K562 (cell line): ENCODE data around the gene TENM4. TPM values are rescaled to one million over a fixed set of nuclear protein-coding genes. Genes with fewer than 3 reads are reported as not detected.

Experiments used
- ATAC-seq: fragments of 200-7000 bp; cut with Tn5 transposase; 3 replicates; pipeline ENCODE4 v1.9.1; 2020; ENCODE audit warnings: moderate library complexity
- BruUV-seq: library from RNA; stranded (reverse); fragments of 400-500 nt; replicated peaks from 2 replicates; lab custom pipeline; 2021; lab: Mats Ljungman, UMichigan
- CTCF ChIA-PET: fragments of 300-600 bp; formaldehyde crosslinking; extraction: SDS; loops from one replicate; lab custom pipeline; 2021; ENCODE audit warnings: low intra/inter-chr PET ratio; lab: Yijun Ruan, JAX
- POLR2A ChIA-PET: fragments of 300-600, 350-650 bp; sonication (Branson Sonifier 250); formaldehyde crosslinking; extraction: SDS; loops from one replicate; lab custom pipeline; 2021; ENCODE audit warnings: antibody characterized with exemption, inconsistent platforms; lab: Yijun Ruan, JAX
- DNase-seq, 4 experiments: peaks; one replicate each; pipeline versions ENCODE4 v3.0.0 to v3.0.0-alpha.2; 2011 to 2018; ENCODE audit warnings: low spot score in 3 of 4, mixed read lengths in 3 of 4; ENCODE audit errors: extremely low read depth in 1 of 4
- FAIRE-seq: peaks from 2 replicates; lab custom pipeline; 2011; peaks lifted over from hg19 to GRCh38; lab: Jason Lieb, UNC
- H2AFZ ChIP-seq: 2 replicates; pipeline ENCODE4 v1.6.0; 2011; ENCODE audit warnings: low read depth, low read length, control low read depth, inconsistent platforms
- H3K27ac ChIP-seq: fragments of 200-600 bp; 3 replicates; pipeline ENCODE4 v1.8.0; 2011; ENCODE audit warnings: low read depth, mild to moderate bottlenecking, control low read depth, inconsistent platforms, low read length, moderate library complexity, mixed read lengths; ENCODE audit errors: extremely low read depth
- H3K27me3 ChIP-seq, 2 experiments: fragments of 300-600 bp in 1 of 2; 2 replicates in 1 of 2; 3 replicates in 1 of 2; pipeline versions ENCODE4 v1.6.0 to v1.8.0; 2011; ENCODE audit warnings: inconsistent platforms in 2 of 2, low read length in 2 of 2, mild to moderate bottlenecking in 1 of 2, mixed read lengths in 1 of 2, moderate library complexity in 1 of 2; ENCODE audit not compliant: control insufficient read depth in 2 of 2, insufficient read depth in 2 of 2
- H3K36me3 ChIP-seq: fragments of 300-600 bp; 3 replicates; pipeline ENCODE4 v1.8.0; 2011; ENCODE audit warnings: mild to moderate bottlenecking, low read length, inconsistent platforms; ENCODE audit not compliant: control insufficient read depth, insufficient read depth
- H3K4me1 ChIP-seq, 2 experiments: fragments of 200-600 bp in 1 of 2; replicated peaks in 1 of 2; 2 replicates in 1 of 2; 3 replicates in 1 of 2; pipeline versions ENCODE4 v1.5.1 to v1.8.0; 2011; ENCODE audit warnings: inconsistent platforms in 2 of 2, low read length in 2 of 2, mild to moderate bottlenecking in 1 of 2, mixed read lengths in 1 of 2, moderate library complexity in 1 of 2; ENCODE audit not compliant: control insufficient read depth in 2 of 2, insufficient read depth in 2 of 2
- H3K4me2 ChIP-seq: 2 replicates; pipeline ENCODE4 v1.6.1; 2011; ENCODE audit warnings: low read length, control low read depth, inconsistent platforms, mixed read lengths; ENCODE audit not compliant: insufficient read depth
- H3K4me3 ChIP-seq: fragments of 200-600 bp; sonication (generic), shearing (Covaris generic); 2 replicates; pipeline ENCODE4 v1.5.1; 2016; ENCODE audit warnings: control low read depth, inconsistent platforms
- H3K79me2 ChIP-seq: fragments of 200-600 bp; 3 replicates; pipeline ENCODE4 v1.8.0; 2011; ENCODE audit warnings: low read length, inconsistent platforms; ENCODE audit not compliant: control insufficient read depth, insufficient read depth
- H3K9ac ChIP-seq, 2 experiments: 2 replicates each; pipeline versions ENCODE4 v1.6.0 to v1.6.1; 2011; ENCODE audit warnings: low read depth in 2 of 2, low read length in 2 of 2, control low read depth in 1 of 2, inconsistent platforms in 1 of 2, mild to moderate bottlenecking in 1 of 2, mixed read lengths in 1 of 2; ENCODE audit not compliant: insufficient read depth in 1 of 2
- H3K9me1 ChIP-seq: one replicate; pipeline ENCODE4 v1.6.0; 2011; ENCODE audit warnings: inconsistent platforms, mild to moderate bottlenecking, low read length, moderate library complexity; ENCODE audit not compliant: control insufficient read depth, insufficient read depth
- H3K9me3 ChIP-seq: replicated peaks from 2 replicates; pipeline ENCODE4 v1.5.1; 2011; ENCODE audit warnings: low read depth, low read length, inconsistent platforms; ENCODE audit not compliant: control insufficient read depth, insufficient read depth
- H4K20me1 ChIP-seq: replicated peaks from 2 replicates; pipeline ENCODE4 v1.6.1; 2011; ENCODE audit warnings: low read length, inconsistent platforms, mixed read lengths; ENCODE audit not compliant: control insufficient read depth, insufficient read depth
- BCL6 ChIP-seq: fragments of 250-450 bp; sonication (Bioruptor Pico); IDR thresholded peaks from 2 replicates; pipeline ENCODE4 v1.4.0; 2020
- EP400 ChIP-seq: fragments of 450-650 bp; IDR thresholded peaks from 2 replicates; pipeline ENCODE4 v1.6.1; 2017; ENCODE audit warnings: antibody characterized with exemption, mild to moderate bottlenecking, moderate library complexity
- NR2F6 ChIP-seq: fragments of 450-650 bp; formaldehyde crosslinking; IDR thresholded peaks from 2 replicates; pipeline ENCODE4 v1.4.0; 2020; ENCODE audit warnings: mild to moderate bottlenecking
- OTX1 ChIP-seq: fragments of 450-650 bp; formaldehyde crosslinking; IDR thresholded peaks from 2 replicates; pipeline ENCODE4 v1.4.0; 2022; ENCODE audit warnings: mild to moderate bottlenecking
- PHF21A ChIP-seq: fragments of 450-650 bp; IDR thresholded peaks from 2 replicates; pipeline ENCODE4 v1.6.1; 2017; ENCODE audit warnings: low read depth, borderline replicate concordance
- SNIP1 ChIP-seq: fragments of 450-650 bp; IDR thresholded peaks from 2 replicates; pipeline ENCODE4 v1.7.1; 2017; ENCODE audit warnings: low read depth, mild to moderate bottlenecking
- TAF1 ChIP-seq: IDR thresholded peaks from 2 replicates; pipeline ENCODE4 v1.6.1; 2011; ENCODE audit warnings: mild to moderate bottlenecking, low read length, moderate library complexity; ENCODE audit not compliant: insufficient read depth, control insufficient read depth, severe bottlenecking; ENCODE audit errors: extremely low read depth
- TCF7L2 ChIP-seq: fragments of 150-350 bp; IDR thresholded peaks from 2 replicates; pipeline ENCODE4 v1.6.1; 2016; ENCODE audit warnings: low read depth, mild to moderate bottlenecking, low read length, moderate library complexity
- ZNF263 ChIP-seq: sonication (generic); formaldehyde crosslinking; IDR thresholded peaks from 2 replicates; pipeline ENCODE4 v1.8.0; 2022; ENCODE audit warnings: mild to moderate bottlenecking, missing genetic modification reagents, borderline replicate concordance
- ZNF316 ChIP-seq: fragments of 450-650 bp; IDR thresholded peaks from 2 replicates; pipeline ENCODE4 v1.6.1; 2016
- WGBS: fragments of 100-300 bp; shearing (Covaris generic); methylation state at CpG from one replicate; pipeline ENCODE4 v1.1.6; 2016; ENCODE audit warnings: low coverage, mixed read lengths; ENCODE audit not compliant: insufficient coverage; ENCODE audit errors: missing lambda C conversion rate; 5-methylcytosine and 5-hydroxymethylcytosine counted together
- in situ Hi-C: fragments of 300-500 bp; cut with MboI; formaldehyde crosslinking; loops from 4 replicates; pipeline ENCODE4 v1.15.0; 2018; ENCODE audit warnings: inconsistent platforms, mixed read lengths
- intact Hi-C: fragments of 100-400 bp; cut with micrococcal nuclease; formaldehyde crosslinking; loops from 2 replicates; pipeline ENCODE4 v1.14.2; 2022
- polyA plus RNA-seq, 8 experiments: library from polyadenylated mRNA; depleted of rRNA in 4 of 8; stranded (reverse) in 5 of 8; unstranded in 3 of 8; fragments of >200 nt; fragmentation: Nextera tagmentation in 2 of 8; fragmentation: Illumina TruSeq in 1 of 8; extraction: Ambion mirVana in 2 of 8; extraction: Trizol in 1 of 8; gene quantifications; 2 replicates each; pipeline versions ENCODE4 v1.2.1 to v1.2.3, GENCODE V29; 2011 to 2014; ENCODE audit warnings: inconsistent platforms in 1 of 8, missing spikeins in 1 of 8
- total RNA-seq, 7 experiments: library from RNA; depleted of rRNA in 6 of 7; stranded (reverse); fragments of >200 nt in 6 of 7; fragmentation: Illumina TruSeq in 2 of 7; extraction: Trizol in 2 of 7; gene quantifications; 2 replicates each; pipeline versions ENCODE4 v1.2.1 to v1.2.3, GENCODE V29; 2011 to 2021; ENCODE audit warnings: low replicate concordance in 1 of 7
- TF ChIP-seq, protein P1 (sequence below): fragments of 150-350 bp; IDR thresholded peaks from 2 replicates; pipeline ENCODE4 v1.6.1; 2014; ENCODE audit warnings: low read depth, mild to moderate bottlenecking, low read length, borderline replicate concordance
- TF ChIP-seq, protein P2 (sequence below): sonication (generic); formaldehyde crosslinking; IDR thresholded peaks from 2 replicates; pipeline ENCODE4 v1.5.0; 2020; ENCODE audit warnings: missing genetic modification reagents

Gene TENM4
- total and polyA plus RNA-seq, 9 of the 15 experiments (the other 6 are each of a cell fraction or from before 2014, with no cell fraction given): 0.16 TPM; not detected in 8

DNA sequence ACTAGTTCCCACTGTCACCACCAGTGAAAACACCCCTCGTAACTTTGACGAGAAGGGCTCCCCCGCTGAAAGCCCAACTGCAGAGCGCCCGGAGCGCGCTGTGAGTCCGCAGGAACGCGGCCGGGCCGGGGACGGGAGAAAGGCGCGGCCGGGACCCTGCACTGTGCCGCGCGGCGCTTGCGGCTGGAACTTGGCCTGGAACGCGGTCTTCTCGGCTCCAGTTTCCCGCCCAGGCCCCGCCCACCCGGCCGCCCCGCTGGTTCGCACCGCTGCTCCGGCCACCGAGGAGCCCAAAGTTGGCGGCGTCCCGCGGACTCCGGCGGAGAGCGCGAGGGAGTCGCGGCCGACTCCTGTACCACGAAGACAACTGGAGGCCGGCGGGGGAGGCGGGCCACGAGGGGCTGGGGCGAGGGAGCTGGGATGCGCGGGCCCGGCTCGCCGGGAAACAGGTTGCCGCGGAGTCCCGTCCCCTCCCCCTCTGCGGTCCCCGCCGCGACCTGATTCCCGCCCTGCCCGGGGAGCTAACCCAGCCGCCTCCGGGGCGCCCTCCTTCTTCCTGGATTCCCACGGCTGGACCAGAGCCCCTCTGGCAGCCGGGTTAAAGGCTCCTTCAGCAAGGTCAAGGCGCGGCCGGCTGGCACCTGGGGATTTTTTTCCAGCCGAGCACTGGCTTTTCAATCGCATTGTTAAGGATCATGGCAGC is 3.4 kb downstream of the TENM4 start (continued):
- TF ChIP-seq, protein P1, sequence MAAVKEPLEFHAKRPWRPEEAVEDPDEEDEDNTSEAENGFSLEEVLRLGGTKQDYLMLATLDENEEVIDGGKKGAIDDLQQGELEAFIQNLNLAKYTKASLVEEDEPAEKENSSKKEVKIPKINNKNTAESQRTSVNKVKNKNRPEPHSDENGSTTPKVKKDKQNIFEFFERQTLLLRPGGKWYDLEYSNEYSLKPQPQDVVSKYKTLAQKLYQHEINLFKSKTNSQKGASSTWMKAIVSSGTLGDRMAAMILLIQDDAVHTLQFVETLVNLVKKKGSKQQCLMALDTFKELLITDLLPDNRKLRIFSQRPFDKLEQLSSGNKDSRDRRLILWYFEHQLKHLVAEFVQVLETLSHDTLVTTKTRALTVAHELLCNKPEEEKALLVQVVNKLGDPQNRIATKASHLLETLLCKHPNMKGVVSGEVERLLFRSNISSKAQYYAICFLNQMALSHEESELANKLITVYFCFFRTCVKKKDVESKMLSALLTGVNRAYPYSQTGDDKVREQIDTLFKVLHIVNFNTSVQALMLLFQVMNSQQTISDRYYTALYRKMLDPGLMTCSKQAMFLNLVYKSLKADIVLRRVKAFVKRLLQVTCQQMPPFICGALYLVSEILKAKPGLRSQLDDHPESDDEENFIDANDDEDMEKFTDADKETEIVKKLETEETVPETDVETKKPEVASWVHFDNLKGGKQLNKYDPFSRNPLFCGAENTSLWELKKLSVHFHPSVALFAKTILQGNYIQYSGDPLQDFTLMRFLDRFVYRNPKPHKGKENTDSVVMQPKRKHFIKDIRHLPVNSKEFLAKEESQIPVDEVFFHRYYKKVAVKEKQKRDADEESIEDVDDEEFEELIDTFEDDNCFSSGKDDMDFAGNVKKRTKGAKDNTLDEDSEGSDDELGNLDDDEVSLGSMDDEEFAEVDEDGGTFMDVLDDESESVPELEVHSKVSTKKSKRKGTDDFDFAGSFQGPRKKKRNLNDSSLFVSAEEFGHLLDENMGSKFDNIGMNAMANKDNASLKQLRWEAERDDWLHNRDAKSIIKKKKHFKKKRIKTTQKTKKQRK: no peak
- no peak for TF ChIP-seq EP400
- no peak for TF ChIP-seq TCF7L2

DNA sequence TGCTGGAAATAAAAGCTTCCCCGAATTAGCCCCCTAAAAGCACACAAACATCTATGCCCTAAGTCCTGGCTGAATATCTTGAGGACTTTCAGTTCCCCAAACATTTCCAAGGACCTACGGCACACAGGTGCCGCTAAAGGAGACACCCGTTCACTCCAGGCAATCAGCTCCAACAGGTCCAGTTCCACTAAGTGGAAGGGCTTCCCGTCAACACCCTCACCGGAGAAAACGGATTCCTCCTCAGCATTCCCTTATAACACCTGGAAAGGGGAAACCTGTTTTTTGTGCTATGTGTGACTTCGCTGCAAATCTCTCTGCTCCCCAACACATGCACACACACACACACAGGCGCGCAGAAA is 3.9 kb downstream of the TENM4 start:
- Histone ChIP-seq H2AFZ (no peak overlapping the region), H4K20me1 (no peaks in the 10 kb centered on the region; the same call in 1 of the 2 replicates), H3K4me3 (no peak overlapping the region), H3K4me1 (peaks cover 0 to 12% of the 10 kb centered on the region in 2 experiments; a peak in 2 of 5 replicates), H3K4me2 (no peak overlapping the region), H3K27ac (no peak overlapping the region), H3K27me3 (peaks cover 4 to 49% of the 10 kb centered on the region in 2 experiments; a peak in 3 of 5 replicates), H3K79me2 (no peaks in the 10 kb centered on the region), H3K36me3 (no peaks in the 10 kb centered on the region), H3K9me3 (no peaks in the 10 kb centered on the region), H3K9me1 (no peaks in the 10 kb centered on the region), H3K9ac (no peak overlapping the region)
- no peak for TF ChIP-seq ZNF263
- no peak for TF ChIP-seq OTX1 (CRISPR knock-in tag)
- TF ChIP-seq ZNF316: no peak
- no peak for TF ChIP-seq NR2F6 (CRISPR knock-in tag)
- no peak for TF ChIP-seq PHF21A
- TF ChIP-seq BCL6: no peak
- TF ChIP-seq, protein P2, sequence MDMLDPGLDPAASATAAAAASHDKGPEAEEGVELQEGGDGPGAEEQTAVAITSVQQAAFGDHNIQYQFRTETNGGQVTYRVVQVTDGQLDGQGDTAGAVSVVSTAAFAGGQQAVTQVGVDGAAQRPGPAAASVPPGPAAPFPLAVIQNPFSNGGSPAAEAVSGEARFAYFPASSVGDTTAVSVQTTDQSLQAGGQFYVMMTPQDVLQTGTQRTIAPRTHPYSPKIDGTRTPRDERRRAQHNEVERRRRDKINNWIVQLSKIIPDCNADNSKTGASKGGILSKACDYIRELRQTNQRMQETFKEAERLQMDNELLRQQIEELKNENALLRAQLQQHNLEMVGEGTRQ (CRISPR knock-in tag): no peak
- TF ChIP-seq TAF1: no peak
- TF ChIP-seq SNIP1: no peak
- in situ Hi-C loops: no loop called here
- 15% methylated on average over 10 of the region's 10 CpGs for WGBS
- intact Hi-C loops: no loop called here
- ChIA-PET POLR2A (no interaction called here), CTCF (no interaction called here)
- DNase-seq: no peak
- no TSS peak for BruUV-seq
- FAIRE-seq: no peak
- ATAC-seq: no peak
